ENCODE results near the gene WDR20. TPM values are rescaled to one million over a fixed set of nuclear protein-coding genes. Genes with fewer than 3 reads are reported as not detected.

WDR20 gene
- total and polyA plus RNA-seq, 2 donors from 2014 or later = 12.6 to 44.2 TPM

- DNase-seq = peak; percentile 80 to 89 (median 84)
- intact Hi-C loops (cut with DNase I) = no loop called here
- peak; percentile 55 for FAIRE-seq
- Histone ChIP-seq H3K27ac (ENCODE audit: low read depth in 2 of 2, low read length in 2 of 2) (no peak overlapping the region), H3K9ac (ENCODE audit: low read length in 3 of 3) (peak overlapping the region in 1 of 3 donors; percentile 46), H3K4me1 (ENCODE audit: control insufficient read depth in 2 of 3, insufficient read depth in 2 of 3, low read depth in 1 of 3, low read length in 3 of 3) (no peaks in the 10 kb centered on the region), H3K36me3 (ENCODE audit: control insufficient read depth in 2 of 3, insufficient read depth in 3 of 3, low read length in 3 of 3) (peaks cover 0 to 15% (median 6%) of the 10 kb centered on the region in 3 donors), H3K4me3 (ENCODE audit: low read length in 3 of 3) (peak overlapping the region in 1 of 3 donors; percentile 17), H3K9me3 (ENCODE audit: control insufficient read depth in 2 of 3, insufficient read depth in 1 of 3, low read length in 3 of 3) (no peaks in the 10 kb centered on the region), H3K27me3 (ENCODE audit: control insufficient read depth, insufficient read depth, low read length) (no peaks in the 10 kb centered on the region)
- peak; percentile 82 for TF ChIP-seq CTCF (IDR thresholded peaks at IDR 0.05; ENCODE audit: borderline replicate concordance, extremely low read depth, insufficient read depth)
These were observed 95.7 kb downstream of the WDR20 start for GRCh38 chr14:102235275-102235897.

GRCh38 chr14:102236026-102236425 lies 96.3 kb downstream of the WDR20 start:
- no peaks in the 10 kb centered on the region for H3K4me1 ChIP-seq (ENCODE audit: control insufficient read depth in 2 of 3, insufficient read depth in 2 of 3, low read depth in 1 of 3, low read length in 3 of 3)
- intact Hi-C loops (cut with DNase I) = no loop called here
- no peak for TF ChIP-seq CTCF (IDR thresholded peaks at IDR 0.05; ENCODE audit: borderline replicate concordance, extremely low read depth, insufficient read depth)
- no peak for DNase-seq
- H3K27me3 ChIP-seq (ENCODE audit: control insufficient read depth, insufficient read depth, low read length) = no peaks in the 10 kb centered on the region
- no peak for FAIRE-seq
- peaks cover 0 to 9% (median 3%) of the 10 kb centered on the region in 3 donors for H3K36me3 ChIP-seq (ENCODE audit: control insufficient read depth in 2 of 3, insufficient read depth in 3 of 3, low read length in 3 of 3)
- no peak overlapping the region for H3K9ac ChIP-seq (ENCODE audit: low read length in 3 of 3)
- H3K27ac ChIP-seq (ENCODE audit: low read depth in 2 of 2, low read length in 2 of 2) = no peak overlapping the region
- no peaks in the 10 kb centered on the region for H3K9me3 ChIP-seq (ENCODE audit: control insufficient read depth in 2 of 3, insufficient read depth in 1 of 3, low read length in 3 of 3)
- no peak overlapping the region for H3K4me3 ChIP-seq (ENCODE audit: low read length in 3 of 3)

- Histone ChIP-seq H3K27me3 (ENCODE audit: control insufficient read depth, insufficient read depth, low read length) (no peaks in the 10 kb centered on the region), H3K36me3 (ENCODE audit: control insufficient read depth in 2 of 3, insufficient read depth in 3 of 3, low read length in 3 of 3) (no peaks in the 10 kb centered on the region), H3K9ac (ENCODE audit: low read length in 3 of 3) (no peak overlapping the region), H3K4me1 (ENCODE audit: control insufficient read depth in 2 of 3, insufficient read depth in 2 of 3, low read depth in 1 of 3, low read length in 3 of 3) (no peaks in the 10 kb centered on the region), H3K27ac (ENCODE audit: low read depth in 2 of 2, low read length in 2 of 2) (no peak overlapping the region), H3K9me3 (ENCODE audit: control insufficient read depth in 2 of 3, insufficient read depth in 1 of 3, low read length in 3 of 3) (no peaks in the 10 kb centered on the region), H3K4me3 (ENCODE audit: low read length in 3 of 3) (no peak overlapping the region)
- no peak for DNase-seq
- FAIRE-seq = no peak
- intact Hi-C loops (cut with DNase I) = no loop called here
- TF ChIP-seq CTCF (IDR thresholded peaks at IDR 0.05; ENCODE audit: borderline replicate concordance, extremely low read depth, insufficient read depth) = no peak
These were observed 98.4 kb downstream of the WDR20 start for GRCh38 chr14:102238131-102238530.

GRCh38 chr14:102238766-102239165 lies 99.1 kb downstream of the WDR20 start:
- Histone ChIP-seq H3K9me3 (ENCODE audit: control insufficient read depth in 2 of 3, insufficient read depth in 1 of 3, low read length in 3 of 3) (no peaks in the 10 kb centered on the region), H3K9ac (ENCODE audit: low read length in 3 of 3) (no peak overlapping the region), H3K27ac (ENCODE audit: low read depth in 2 of 2, low read length in 2 of 2) (no peak overlapping the region), H3K27me3 (ENCODE audit: control insufficient read depth, insufficient read depth, low read length) (no peaks in the 10 kb centered on the region), H3K4me1 (ENCODE audit: control insufficient read depth in 2 of 3, insufficient read depth in 2 of 3, low read depth in 1 of 3, low read length in 3 of 3) (no peaks in the 10 kb centered on the region), H3K36me3 (ENCODE audit: control insufficient read depth in 2 of 3, insufficient read depth in 3 of 3, low read length in 3 of 3) (no peaks in the 10 kb centered on the region), H3K4me3 (ENCODE audit: low read length in 3 of 3) (no peak overlapping the region)
- FAIRE-seq = no peak
- DNase-seq = no peak
- intact Hi-C loops (cut with DNase I) = no loop called here
- TF ChIP-seq CTCF (IDR thresholded peaks at IDR 0.05; ENCODE audit: borderline replicate concordance, extremely low read depth, insufficient read depth) = no peak

Data from kidney (tissue), 14 donors.